ENCODE measurements around the gene WNT9A.

WNT9A gene

DNA sequence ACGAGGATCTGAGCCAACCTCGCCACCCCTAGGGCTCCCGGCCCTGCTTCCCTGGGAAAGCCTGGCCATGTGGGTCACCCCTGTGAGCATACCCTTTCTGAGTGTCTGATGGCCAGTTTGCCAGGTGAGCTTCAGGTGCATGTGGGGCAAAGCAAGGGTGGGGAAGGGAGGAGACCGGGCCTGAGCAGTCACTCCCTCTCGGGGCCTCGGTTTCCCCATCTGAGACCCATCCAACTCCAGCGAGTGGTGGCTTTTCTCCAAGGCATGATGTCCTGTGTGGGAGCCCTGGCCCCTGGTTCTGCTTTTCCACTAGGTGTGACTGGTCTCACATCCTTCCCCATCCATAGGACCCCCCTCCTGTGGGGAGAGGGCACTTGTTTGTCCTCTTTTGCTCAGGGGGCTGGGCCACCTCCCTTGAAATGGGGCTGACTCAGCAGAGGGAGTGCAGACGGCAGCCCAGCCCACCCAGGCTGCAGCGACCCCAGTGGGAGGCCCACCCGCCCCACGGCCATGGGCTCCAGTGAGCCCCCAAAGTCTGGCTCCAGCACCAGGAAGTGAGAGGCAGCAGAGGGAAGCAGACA is 1.7 kb upstream of the WNT9A start:
- no peak for ATAC-seq
- TF ChIP-seq ZNF565 (CRISPR knock-in tag; conservative IDR thresholded peaks at IDR 0.05; ENCODE audit: low read depth) (no peak), ZFP30 (CRISPR knock-in tag; IDR thresholded peaks at IDR 0.05) (no peak), TOX (CRISPR knock-in tag; IDR thresholded peaks at IDR 0.05; ENCODE audit: borderline replicate concordance) (no peak)

DNA sequence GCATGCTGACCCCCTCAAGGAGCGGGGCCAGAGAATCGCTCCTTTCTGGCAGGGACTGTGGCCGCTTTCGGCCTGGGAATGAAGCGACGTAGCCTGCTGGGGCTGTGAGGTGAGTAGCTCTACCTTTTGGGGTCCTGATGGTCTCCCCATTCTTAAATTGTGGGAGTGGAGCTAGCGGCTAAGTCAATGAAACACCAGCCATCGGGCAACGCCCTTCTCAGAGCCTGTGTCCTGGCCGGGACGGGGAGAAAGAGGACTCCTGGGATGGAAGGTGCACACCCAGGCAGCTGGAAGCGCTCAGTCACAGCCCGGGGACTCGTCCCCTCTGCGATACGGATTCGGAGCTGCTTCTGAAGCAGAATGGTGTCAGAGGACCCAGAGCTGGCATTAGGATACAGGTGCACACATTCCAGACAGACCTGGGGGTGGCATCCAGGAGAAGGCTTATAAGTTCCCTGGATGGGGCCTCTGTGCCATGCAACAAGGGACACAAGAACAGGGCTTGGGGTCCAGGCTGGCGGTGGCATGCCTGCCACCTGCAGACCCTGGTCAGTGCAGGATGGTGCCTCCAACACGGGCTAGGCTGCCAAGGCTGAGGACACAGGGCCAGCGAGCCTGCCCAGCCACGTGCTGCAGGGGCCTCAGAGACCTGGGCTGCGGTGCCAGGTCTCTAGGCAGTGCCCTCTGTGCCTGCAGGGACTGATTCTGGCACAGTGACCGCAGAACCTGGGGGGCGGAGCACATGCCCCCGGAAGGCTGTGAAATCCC is 945 bp upstream of the WNT9A start:
- TF ChIP-seq GLIS3 (CRISPR knock-in tag; IDR thresholded peaks at IDR 0.05) (no peak), ZC3H10 (CRISPR knock-in tag; IDR thresholded peaks at IDR 0.05) (no peak), CSDC2 (CRISPR knock-in tag; IDR thresholded peaks at IDR 0.05) (no peak), ZNF70 (CRISPR knock-in tag; IDR thresholded peaks at IDR 0.05) (no peak), RARB (CRISPR knock-in tag; IDR thresholded peaks at IDR 0.05) (no peak), ISL1 (CRISPR knock-in tag; IDR thresholded peaks at IDR 0.05) (no peak), TOX (CRISPR knock-in tag; IDR thresholded peaks at IDR 0.05; ENCODE audit: borderline replicate concordance) (no peak), ESRRG (CRISPR knock-in tag; IDR thresholded peaks at IDR 0.05) (no peak), TCF4 (CRISPR knock-in tag; IDR thresholded peaks at IDR 0.05; ENCODE audit: borderline replicate concordance) (no peak), SNAI2 (CRISPR knock-in tag; IDR thresholded peaks at IDR 0.05) (no peak), ARNTL (CRISPR knock-in tag; IDR thresholded peaks at IDR 0.05; ENCODE audit: borderline replicate concordance, low read depth) (no peak)
- TF ChIP-seq, protein P1, sequence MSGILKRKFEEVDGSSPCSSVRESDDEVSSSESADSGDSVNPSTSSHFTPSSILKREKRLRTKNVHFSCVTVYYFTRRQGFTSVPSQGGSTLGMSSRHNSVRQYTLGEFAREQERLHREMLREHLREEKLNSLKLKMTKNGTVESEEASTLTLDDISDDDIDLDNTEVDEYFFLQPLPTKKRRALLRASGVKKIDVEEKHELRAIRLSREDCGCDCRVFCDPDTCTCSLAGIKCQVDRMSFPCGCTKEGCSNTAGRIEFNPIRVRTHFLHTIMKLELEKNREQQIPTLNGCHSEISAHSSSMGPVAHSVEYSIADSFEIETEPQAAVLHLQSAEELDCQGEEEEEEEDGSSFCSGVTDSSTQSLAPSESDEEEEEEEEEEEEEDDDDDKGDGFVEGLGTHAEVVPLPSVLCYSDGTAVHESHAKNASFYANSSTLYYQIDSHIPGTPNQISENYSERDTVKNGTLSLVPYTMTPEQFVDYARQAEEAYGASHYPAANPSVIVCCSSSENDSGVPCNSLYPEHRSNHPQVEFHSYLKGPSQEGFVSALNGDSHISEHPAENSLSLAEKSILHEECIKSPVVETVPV (CRISPR knock-in tag; IDR thresholded peaks at IDR 0.05) = no peak
- TF ChIP-seq, protein P2, sequence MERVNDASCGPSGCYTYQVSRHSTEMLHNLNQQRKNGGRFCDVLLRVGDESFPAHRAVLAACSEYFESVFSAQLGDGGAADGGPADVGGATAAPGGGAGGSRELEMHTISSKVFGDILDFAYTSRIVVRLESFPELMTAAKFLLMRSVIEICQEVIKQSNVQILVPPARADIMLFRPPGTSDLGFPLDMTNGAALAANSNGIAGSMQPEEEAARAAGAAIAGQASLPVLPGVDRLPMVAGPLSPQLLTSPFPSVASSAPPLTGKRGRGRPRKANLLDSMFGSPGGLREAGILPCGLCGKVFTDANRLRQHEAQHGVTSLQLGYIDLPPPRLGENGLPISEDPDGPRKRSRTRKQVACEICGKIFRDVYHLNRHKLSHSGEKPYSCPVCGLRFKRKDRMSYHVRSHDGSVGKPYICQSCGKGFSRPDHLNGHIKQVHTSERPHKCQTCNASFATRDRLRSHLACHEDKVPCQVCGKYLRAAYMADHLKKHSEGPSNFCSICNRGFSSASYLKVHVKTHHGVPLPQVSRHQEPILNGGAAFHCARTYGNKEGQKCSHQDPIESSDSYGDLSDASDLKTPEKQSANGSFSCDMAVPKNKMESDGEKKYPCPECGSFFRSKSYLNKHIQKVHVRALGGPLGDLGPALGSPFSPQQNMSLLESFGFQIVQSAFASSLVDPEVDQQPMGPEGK (CRISPR knock-in tag; IDR thresholded peaks at IDR 0.05; ENCODE audit: borderline replicate concordance) = no peak
- TF ChIP-seq, protein P3, sequence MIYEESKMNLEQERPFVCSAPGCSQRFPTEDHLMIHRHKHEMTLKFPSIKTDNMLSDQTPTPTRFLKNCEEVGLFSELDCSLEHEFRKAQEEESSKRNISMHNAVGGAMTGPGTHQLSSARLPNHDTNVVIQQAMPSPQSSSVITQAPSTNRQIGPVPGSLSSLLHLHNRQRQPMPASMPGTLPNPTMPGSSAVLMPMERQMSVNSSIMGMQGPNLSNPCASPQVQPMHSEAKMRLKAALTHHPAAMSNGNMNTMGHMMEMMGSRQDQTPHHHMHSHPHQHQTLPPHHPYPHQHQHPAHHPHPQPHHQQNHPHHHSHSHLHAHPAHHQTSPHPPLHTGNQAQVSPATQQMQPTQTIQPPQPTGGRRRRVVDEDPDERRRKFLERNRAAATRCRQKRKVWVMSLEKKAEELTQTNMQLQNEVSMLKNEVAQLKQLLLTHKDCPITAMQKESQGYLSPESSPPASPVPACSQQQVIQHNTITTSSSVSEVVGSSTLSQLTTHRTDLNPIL (CRISPR knock-in tag; IDR thresholded peaks at IDR 0.05; ENCODE audit: low read depth) = no peak
- peak; percentile 1; the same call in 2 of the 3 replicates for ATAC-seq

DNA sequence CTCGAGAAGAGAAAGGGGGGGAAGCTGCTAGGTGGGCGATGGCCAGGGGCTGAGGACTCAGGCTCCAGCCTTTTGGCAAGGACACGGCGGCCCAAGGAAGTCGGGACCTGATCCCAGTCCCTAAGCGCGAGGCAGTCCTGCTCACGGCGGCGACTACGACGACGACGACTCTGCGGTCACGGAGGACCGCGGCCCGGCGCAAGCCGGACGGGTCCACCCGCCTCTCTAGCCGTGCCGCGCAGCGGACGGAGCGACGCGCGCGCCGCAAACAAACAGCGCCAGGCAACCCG is 401 bp downstream of the WNT9A start:
- 0 out of 3 replicates have a peak, but pooled peaks have one; percentile 2 for ATAC-seq
- TF ChIP-seq TCF4 (CRISPR knock-in tag; IDR thresholded peaks at IDR 0.05; ENCODE audit: borderline replicate concordance) (no peak), ZFP30 (CRISPR knock-in tag; IDR thresholded peaks at IDR 0.05) (no peak), ZNF70 (CRISPR knock-in tag; IDR thresholded peaks at IDR 0.05) (no peak), SNAI2 (CRISPR knock-in tag; IDR thresholded peaks at IDR 0.05) (no peak), ZC3H10 (CRISPR knock-in tag; IDR thresholded peaks at IDR 0.05) (no peak), ZFP3 (CRISPR knock-in tag; IDR thresholded peaks at IDR 0.05) (no peak), ZNF8 (CRISPR knock-in tag; IDR thresholded peaks at IDR 0.05) (no peak), TOX (CRISPR knock-in tag; IDR thresholded peaks at IDR 0.05; ENCODE audit: borderline replicate concordance) (no peak), OSR1 (CRISPR knock-in tag; IDR thresholded peaks at IDR 0.05) (no peak), CSDC2 (CRISPR knock-in tag; IDR thresholded peaks at IDR 0.05) (no peak), ESRRG (CRISPR knock-in tag; IDR thresholded peaks at IDR 0.05) (no peak), RARB (CRISPR knock-in tag; IDR thresholded peaks at IDR 0.05) (no peak), GLIS3 (CRISPR knock-in tag; IDR thresholded peaks at IDR 0.05) (no peak), ARNTL (CRISPR knock-in tag; IDR thresholded peaks at IDR 0.05; ENCODE audit: borderline replicate concordance, low read depth) (no peak), ISL1 (CRISPR knock-in tag; IDR thresholded peaks at IDR 0.05) (no peak)
- TF ChIP-seq, protein P1 (CRISPR knock-in tag; IDR thresholded peaks at IDR 0.05) = no peak
- TF ChIP-seq, protein P4, sequence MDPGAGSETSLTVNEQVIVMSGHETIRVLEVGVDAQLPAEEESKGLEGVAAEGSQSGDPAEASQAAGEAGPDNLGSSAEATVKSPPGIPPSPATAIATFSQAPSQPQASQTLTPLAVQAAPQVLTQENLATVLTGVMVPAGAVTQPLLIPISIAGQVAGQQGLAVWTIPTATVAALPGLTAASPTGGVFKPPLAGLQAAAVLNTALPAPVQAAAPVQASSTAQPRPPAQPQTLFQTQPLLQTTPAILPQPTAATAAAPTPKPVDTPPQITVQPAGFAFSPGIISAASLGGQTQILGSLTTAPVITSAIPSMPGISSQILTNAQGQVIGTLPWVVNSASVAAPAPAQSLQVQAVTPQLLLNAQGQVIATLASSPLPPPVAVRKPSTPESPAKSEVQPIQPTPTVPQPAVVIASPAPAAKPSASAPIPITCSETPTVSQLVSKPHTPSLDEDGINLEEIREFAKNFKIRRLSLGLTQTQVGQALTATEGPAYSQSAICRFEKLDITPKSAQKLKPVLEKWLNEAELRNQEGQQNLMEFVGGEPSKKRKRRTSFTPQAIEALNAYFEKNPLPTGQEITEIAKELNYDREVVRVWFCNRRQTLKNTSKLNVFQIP (CRISPR knock-in tag; IDR thresholded peaks at IDR 0.05; ENCODE audit: borderline replicate concordance, low read depth) = no peak
- TF ChIP-seq, protein P2 (CRISPR knock-in tag; IDR thresholded peaks at IDR 0.05; ENCODE audit: borderline replicate concordance) = no peak
- TF ChIP-seq, protein P5, sequence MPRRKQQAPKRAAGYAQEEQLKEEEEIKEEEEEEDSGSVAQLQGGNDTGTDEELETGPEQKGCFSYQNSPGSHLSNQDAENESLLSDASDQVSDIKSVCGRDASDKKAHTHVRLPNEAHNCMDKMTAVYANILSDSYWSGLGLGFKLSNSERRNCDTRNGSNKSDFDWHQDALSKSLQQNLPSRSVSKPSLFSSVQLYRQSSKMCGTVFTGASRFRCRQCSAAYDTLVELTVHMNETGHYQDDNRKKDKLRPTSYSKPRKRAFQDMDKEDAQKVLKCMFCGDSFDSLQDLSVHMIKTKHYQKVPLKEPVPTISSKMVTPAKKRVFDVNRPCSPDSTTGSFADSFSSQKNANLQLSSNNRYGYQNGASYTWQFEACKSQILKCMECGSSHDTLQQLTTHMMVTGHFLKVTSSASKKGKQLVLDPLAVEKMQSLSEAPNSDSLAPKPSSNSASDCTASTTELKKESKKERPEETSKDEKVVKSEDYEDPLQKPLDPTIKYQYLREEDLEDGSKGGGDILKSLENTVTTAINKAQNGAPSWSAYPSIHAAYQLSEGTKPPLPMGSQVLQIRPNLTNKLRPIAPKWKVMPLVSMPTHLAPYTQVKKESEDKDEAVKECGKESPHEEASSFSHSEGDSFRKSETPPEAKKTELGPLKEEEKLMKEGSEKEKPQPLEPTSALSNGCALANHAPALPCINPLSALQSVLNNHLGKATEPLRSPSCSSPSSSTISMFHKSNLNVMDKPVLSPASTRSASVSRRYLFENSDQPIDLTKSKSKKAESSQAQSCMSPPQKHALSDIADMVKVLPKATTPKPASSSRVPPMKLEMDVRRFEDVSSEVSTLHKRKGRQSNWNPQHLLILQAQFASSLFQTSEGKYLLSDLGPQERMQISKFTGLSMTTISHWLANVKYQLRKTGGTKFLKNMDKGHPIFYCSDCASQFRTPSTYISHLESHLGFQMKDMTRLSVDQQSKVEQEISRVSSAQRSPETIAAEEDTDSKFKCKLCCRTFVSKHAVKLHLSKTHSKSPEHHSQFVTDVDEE (CRISPR knock-in tag; IDR thresholded peaks at IDR 0.05) = no peak
- TF ChIP-seq, protein P3 (CRISPR knock-in tag; IDR thresholded peaks at IDR 0.05; ENCODE audit: low read depth) = no peak
